HEK293 (cell line): ENCODE data around the gene SPPL2B.

Experiments used
- CTCF ChIA-PET: fragments of 350-600 bp; formaldehyde crosslinking; extraction: SDS; loops from one replicate; lab custom pipeline; 2021; ENCODE audit warnings: antibody characterized with exemption; lab: Yijun Ruan, JAX
- POLR2A ChIA-PET: fragments of 300-600 bp; formaldehyde crosslinking; extraction: SDS; loops from one replicate; lab custom pipeline; 2020; ENCODE audit warnings: antibody characterized with exemption, inconsistent platforms; lab: Yijun Ruan, JAX
- H3K27ac ChIP-seq: fragments of 200-500 bp; sonication (Bioruptor generic); 2 replicates; pipeline ENCODE4 v1.5.1; 2014; ENCODE audit warnings: low read depth, low read length, control low read depth, inconsistent platforms; ENCODE audit errors: extremely low read depth
- H3K36me3 ChIP-seq, 2 experiments: fragments of 200-500 bp in 1 of 2; sonication (Bioruptor generic) in 1 of 2; 1 replicate in 1 of 2; 2 replicates in 1 of 2; pipeline ENCODE4 v1.5.1; 2014 to 2017; ENCODE audit warnings: inconsistent platforms in 2 of 2, low read length in 2 of 2; ENCODE audit not compliant: control insufficient read depth in 2 of 2, insufficient read depth in 1 of 2
- H3K4me1 ChIP-seq: fragments of 200-500 bp; sonication (Bioruptor generic); 2 replicates; pipeline ENCODE4 v1.5.1; 2014; ENCODE audit warnings: mild to moderate bottlenecking, low read length, inconsistent platforms; ENCODE audit not compliant: control insufficient read depth, insufficient read depth
- H3K4me3 ChIP-seq: 2 replicates; pipeline ENCODE4 v1.5.1; 2011; ENCODE audit warnings: low read depth, mild to moderate bottlenecking, control low read depth, low read length, moderate library complexity
- H3K9me3 ChIP-seq: fragments of 200-500 bp; sonication (Bioruptor generic); 2 replicates; pipeline ENCODE4 v1.5.1; 2014; ENCODE audit warnings: low read depth, low read length, inconsistent platforms; ENCODE audit not compliant: control insufficient read depth, insufficient read depth
- GLIS1 ChIP-seq: fragments of 450-650 bp; formaldehyde crosslinking; IDR thresholded peaks from 2 replicates; pipeline ENCODE4 v1.5.1; 2016; ENCODE audit warnings: missing biosample characterization, missing genetic modification characterization
- IKZF3 ChIP-seq: fragments of 450-650 bp; IDR thresholded peaks from 2 replicates; pipeline ENCODE4 v1.5.0; 2018; ENCODE audit warnings: missing biosample characterization, mild to moderate bottlenecking, missing genetic modification characterization, moderate library complexity
- KLF1 ChIP-seq: fragments of 450-650 bp; formaldehyde crosslinking; IDR thresholded peaks from 2 replicates; pipeline ENCODE4 v1.5.1; 2016; ENCODE audit warnings: missing biosample characterization, missing genetic modification characterization
- SP2 ChIP-seq: fragments of 450-650 bp; formaldehyde crosslinking; IDR thresholded peaks from 2 replicates; pipeline ENCODE4 v1.5.1; 2016; ENCODE audit warnings: missing biosample characterization, missing genetic modification characterization
- SP7 ChIP-seq: fragments of 450-650 bp; formaldehyde crosslinking; IDR thresholded peaks from 2 replicates; pipeline ENCODE4 v1.5.1; 2016; ENCODE audit warnings: missing biosample characterization, missing genetic modification characterization
- ZBTB20 ChIP-seq: fragments of 450-650 bp; formaldehyde crosslinking; IDR thresholded peaks from 2 replicates; pipeline ENCODE4 v1.5.1; 2016; ENCODE audit warnings: missing biosample characterization, missing genetic modification characterization
- ZNF221 ChIP-seq: fragments of 450-650 bp; formaldehyde crosslinking; IDR thresholded peaks from 2 replicates; pipeline ENCODE4 v1.5.1; 2017; ENCODE audit warnings: missing biosample characterization, missing genetic modification characterization, borderline replicate concordance
- ZNF530 ChIP-seq: fragments of 450-650 bp; formaldehyde crosslinking; IDR thresholded peaks from 2 replicates; pipeline ENCODE4 v1.5.1; 2016; ENCODE audit warnings: low read depth, missing biosample characterization, missing genetic modification characterization
- ZNF560 ChIP-seq: fragments of 450-650 bp; formaldehyde crosslinking; IDR thresholded peaks from 2 replicates; pipeline ENCODE4 v1.5.1; 2017; ENCODE audit warnings: missing biosample characterization, missing genetic modification characterization, borderline replicate concordance
- ZNF561 ChIP-seq: fragments of 450-650 bp; IDR thresholded peaks from 2 replicates; pipeline ENCODE4 v1.5.1; 2018; ENCODE audit warnings: missing biosample characterization, missing genetic modification characterization, borderline replicate concordance
- ZNF658 ChIP-seq: fragments of 450-650 bp; formaldehyde crosslinking; IDR thresholded peaks from 2 replicates; pipeline ENCODE4; 2016; ENCODE audit warnings: missing biosample characterization, missing genetic modification characterization
- ZNF830 ChIP-seq: fragments of 450-650 bp; IDR thresholded peaks from 2 replicates; pipeline ENCODE4 v1.5.0; 2018; ENCODE audit warnings: missing biosample characterization, missing genetic modification characterization, low read depth, mild to moderate bottlenecking, moderate library complexity
- ZXDB ChIP-seq: fragments of 450-650 bp; formaldehyde crosslinking; IDR thresholded peaks from 2 replicates; pipeline ENCODE4 v1.5.1; 2016; ENCODE audit warnings: missing biosample characterization, missing genetic modification characterization
- TF ChIP-seq, protein P1 (sequence below): fragments of 450-650 bp; formaldehyde crosslinking; IDR thresholded peaks from 2 replicates; pipeline ENCODE4 v1.5.1; 2016; ENCODE audit warnings: missing biosample characterization, missing genetic modification characterization
- TF ChIP-seq, protein P2 (sequence below): fragments of 450-650 bp; formaldehyde crosslinking; IDR thresholded peaks from 2 replicates; pipeline ENCODE4 v1.5.0; 2017; ENCODE audit warnings: missing biosample characterization, missing genetic modification characterization, borderline replicate concordance
- TF ChIP-seq, protein P3 (sequence below): fragments of 450-650 bp; formaldehyde crosslinking; IDR thresholded peaks from 2 replicates; pipeline ENCODE4 v1.5.1; 2016; ENCODE audit warnings: missing biosample characterization, missing genetic modification characterization
- TF ChIP-seq, protein P4 (sequence below): fragments of 450-650 bp; formaldehyde crosslinking; IDR thresholded peaks from 2 replicates; pipeline ENCODE4 v1.5.1; 2016; ENCODE audit warnings: missing biosample characterization, missing genetic modification characterization
- TF ChIP-seq, protein P5 (sequence below): fragments of 450-650 bp; formaldehyde crosslinking; IDR thresholded peaks from 2 replicates; pipeline ENCODE4 v1.5.1; 2016; ENCODE audit warnings: missing biosample characterization, missing genetic modification characterization
- TF ChIP-seq, protein P6 (sequence below): fragments of 450-650 bp; formaldehyde crosslinking; IDR thresholded peaks from 2 replicates; pipeline ENCODE4 v1.5.1; 2016; ENCODE audit warnings: missing biosample characterization, missing genetic modification characterization
- TF ChIP-seq, protein P7 (sequence below): sonication (generic); formaldehyde crosslinking; IDR thresholded peaks from 2 replicates; pipeline ENCODE4 v1.8.1; 2022; ENCODE audit warnings: mild to moderate bottlenecking, moderate library complexity, missing genetic modification reagents
- TF ChIP-seq, protein P8 (sequence below): fragments of 450-650 bp; formaldehyde crosslinking; IDR thresholded peaks from 2 replicates; pipeline ENCODE4 v1.5.1; 2016; ENCODE audit warnings: missing biosample characterization, missing genetic modification characterization

SPPL2B gene

DNA sequence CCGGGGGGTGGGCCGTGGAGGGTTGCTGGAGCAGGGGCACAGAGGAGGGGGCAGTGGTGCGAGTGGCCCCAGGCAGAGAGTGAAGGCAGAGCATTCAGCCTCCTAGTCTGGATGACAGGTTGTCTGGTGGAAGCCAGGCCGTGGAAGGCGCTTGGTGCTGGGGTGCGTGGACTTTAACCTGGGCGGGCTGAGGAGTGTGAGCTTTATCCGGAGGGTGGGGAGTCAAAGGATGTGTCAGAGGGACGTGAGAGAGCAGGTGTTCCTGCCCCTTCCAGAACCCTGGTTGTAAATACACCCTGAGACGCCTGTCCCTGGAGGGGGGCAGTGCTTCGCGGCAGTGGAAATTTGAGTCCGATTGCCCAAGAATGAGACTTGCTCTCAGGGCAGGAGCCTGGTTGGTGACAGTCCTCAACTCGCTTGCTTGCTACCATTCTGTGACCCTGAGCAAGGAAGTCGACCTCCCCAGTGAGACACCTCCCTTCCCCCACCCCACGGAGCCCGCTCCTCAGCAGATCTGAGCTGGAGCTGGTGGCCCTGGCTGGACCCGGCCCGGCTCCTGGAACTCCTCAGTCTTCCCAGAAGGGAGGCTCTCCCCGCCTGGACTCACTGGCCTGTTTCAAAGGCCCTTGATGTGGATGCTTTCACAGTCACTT lies 2.3 kb downstream of the SPPL2B start (continued):
- no peak for TF ChIP-seq ZNF221 (tag by site-specific recombination)
- TF ChIP-seq, protein P1, sequence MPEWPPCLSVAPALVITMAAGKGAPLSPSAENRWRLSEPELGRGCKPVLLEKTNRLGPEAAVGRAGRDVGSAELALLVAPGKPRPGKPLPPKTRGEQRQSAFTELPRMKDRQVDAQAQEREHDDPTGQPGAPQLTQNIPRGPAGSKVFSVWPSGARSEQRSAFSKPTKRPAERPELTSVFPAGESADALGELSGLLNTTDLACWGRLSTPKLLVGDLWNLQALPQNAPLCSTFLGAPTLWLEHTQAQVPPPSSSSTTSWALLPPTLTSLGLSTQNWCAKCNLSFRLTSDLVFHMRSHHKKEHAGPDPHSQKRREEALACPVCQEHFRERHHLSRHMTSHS (tag by site-specific recombination), result no peak
- 0 out of 2 replicates have a peak, but pooled peaks have one; percentile 23 for TF ChIP-seq ZXDB (tag by site-specific recombination)
- TF ChIP-seq SP7 (tag by site-specific recombination), result peak; percentile 33; the same call in 1 of the 2 replicates
- TF ChIP-seq GLIS1 (tag by site-specific recombination), result peak; percentile 51
- TF ChIP-seq, protein P2, sequence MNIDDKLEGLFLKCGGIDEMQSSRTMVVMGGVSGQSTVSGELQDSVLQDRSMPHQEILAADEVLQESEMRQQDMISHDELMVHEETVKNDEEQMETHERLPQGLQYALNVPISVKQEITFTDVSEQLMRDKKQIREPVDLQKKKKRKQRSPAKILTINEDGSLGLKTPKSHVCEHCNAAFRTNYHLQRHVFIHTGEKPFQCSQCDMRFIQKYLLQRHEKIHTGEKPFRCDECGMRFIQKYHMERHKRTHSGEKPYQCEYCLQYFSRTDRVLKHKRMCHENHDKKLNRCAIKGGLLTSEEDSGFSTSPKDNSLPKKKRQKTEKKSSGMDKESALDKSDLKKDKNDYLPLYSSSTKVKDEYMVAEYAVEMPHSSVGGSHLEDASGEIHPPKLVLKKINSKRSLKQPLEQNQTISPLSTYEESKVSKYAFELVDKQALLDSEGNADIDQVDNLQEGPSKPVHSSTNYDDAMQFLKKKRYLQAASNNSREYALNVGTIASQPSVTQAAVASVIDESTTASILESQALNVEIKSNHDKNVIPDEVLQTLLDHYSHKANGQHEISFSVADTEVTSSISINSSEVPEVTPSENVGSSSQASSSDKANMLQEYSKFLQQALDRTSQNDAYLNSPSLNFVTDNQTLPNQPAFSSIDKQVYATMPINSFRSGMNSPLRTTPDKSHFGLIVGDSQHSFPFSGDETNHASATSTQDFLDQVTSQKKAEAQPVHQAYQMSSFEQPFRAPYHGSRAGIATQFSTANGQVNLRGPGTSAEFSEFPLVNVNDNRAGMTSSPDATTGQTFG (tag by site-specific recombination), result no peak
- TF ChIP-seq, protein P3, sequence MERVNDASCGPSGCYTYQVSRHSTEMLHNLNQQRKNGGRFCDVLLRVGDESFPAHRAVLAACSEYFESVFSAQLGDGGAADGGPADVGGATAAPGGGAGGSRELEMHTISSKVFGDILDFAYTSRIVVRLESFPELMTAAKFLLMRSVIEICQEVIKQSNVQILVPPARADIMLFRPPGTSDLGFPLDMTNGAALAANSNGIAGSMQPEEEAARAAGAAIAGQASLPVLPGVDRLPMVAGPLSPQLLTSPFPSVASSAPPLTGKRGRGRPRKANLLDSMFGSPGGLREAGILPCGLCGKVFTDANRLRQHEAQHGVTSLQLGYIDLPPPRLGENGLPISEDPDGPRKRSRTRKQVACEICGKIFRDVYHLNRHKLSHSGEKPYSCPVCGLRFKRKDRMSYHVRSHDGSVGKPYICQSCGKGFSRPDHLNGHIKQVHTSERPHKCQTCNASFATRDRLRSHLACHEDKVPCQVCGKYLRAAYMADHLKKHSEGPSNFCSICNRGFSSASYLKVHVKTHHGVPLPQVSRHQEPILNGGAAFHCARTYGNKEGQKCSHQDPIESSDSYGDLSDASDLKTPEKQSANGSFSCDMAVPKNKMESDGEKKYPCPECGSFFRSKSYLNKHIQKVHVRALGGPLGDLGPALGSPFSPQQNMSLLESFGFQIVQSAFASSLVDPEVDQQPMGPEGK (tag by site-specific recombination), result peak; percentile 54
- TF ChIP-seq KLF1, result peak; percentile 48
- peak; percentile 36 for TF ChIP-seq ZBTB20 (tag by site-specific recombination)
- TF ChIP-seq ZNF658 (tag by site-specific recombination), result no peak
- TF ChIP-seq IKZF3 (tag by site-specific recombination), result 0 out of 2 replicates have a peak, but pooled peaks have one; percentile 26
- TF ChIP-seq, protein P4, sequence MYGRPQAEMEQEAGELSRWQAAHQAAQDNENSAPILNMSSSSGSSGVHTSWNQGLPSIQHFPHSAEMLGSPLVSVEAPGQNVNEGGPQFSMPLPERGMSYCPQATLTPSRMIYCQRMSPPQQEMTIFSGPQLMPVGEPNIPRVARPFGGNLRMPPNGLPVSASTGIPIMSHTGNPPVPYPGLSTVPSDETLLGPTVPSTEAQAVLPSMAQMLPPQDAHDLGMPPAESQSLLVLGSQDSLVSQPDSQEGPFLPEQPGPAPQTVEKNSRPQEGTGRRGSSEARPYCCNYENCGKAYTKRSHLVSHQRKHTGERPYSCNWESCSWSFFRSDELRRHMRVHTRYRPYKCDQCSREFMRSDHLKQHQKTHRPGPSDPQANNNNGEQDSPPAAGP (tag by site-specific recombination), result 0 out of 2 replicates have a peak, but pooled peaks have one; percentile 65
- TF ChIP-seq, protein P5, sequence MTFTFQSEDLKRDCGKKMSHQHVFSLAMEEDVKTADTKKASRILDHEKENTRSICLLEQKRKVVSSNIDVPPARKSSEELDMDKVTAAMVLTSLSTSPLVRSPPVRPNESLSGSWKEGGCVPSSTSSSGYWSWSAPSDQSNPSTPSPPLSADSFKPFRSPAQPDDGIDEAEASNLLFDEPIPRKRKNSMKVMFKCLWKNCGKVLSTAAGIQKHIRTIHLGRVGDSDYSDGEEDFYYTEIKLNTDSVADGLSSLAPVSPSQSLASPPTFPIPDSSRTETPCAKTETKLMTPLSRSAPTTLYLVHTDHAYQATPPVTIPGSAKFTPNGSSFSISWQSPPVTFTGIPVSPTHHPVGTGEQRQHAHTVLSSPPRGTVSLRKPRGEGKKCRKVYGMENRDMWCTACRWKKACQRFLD, result no peak
- TF ChIP-seq SP2 (tag by site-specific recombination), result peak; percentile 42
- TF ChIP-seq, all 188 proteins: peak for 14

DNA sequence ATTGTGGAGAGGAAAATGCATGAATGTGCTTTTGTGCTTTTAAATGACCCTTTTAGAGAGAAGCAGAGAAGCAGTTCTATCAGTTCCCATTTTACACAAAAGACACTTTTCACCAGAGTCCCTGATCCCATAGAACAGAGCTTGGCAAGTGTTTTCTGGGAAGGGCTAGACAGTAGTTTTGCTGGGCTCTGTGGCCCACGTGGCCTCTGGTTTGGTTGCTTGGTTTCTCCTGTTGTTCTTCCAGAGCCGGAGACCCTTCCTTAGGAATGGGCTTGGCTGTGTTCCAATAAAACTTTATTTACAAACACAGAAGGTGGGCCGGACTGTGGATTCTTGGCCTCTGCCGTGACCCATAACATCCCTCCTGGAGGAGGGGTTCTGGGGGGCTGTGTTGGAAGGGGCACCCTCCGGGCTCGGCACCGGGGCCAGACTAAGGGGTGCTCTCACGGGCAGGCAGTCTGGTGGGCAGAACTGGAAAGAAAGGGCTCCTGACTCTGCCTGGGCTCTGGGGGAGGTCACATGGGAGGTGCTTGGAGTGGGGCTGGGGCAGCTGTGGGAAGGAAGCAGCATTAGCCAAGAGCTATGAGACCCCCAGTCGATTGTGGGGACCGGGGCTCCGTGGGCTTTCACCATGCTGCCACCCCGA lies 3.2 kb downstream of the SPPL2B start:
- no peak overlapping the region for H3K4me3 ChIP-seq
- H3K9me3 ChIP-seq, result no peaks in the 10 kb centered on the region
- H3K36me3 ChIP-seq, result peaks cover 0 to 12% of the 10 kb centered on the region in 2 experiments; a peak in 1 of 3 replicates
- H3K27ac ChIP-seq, result peak overlapping the region; percentile 12
- ChIA-PET CTCF (no interaction called here), POLR2A (no interaction called here)
- peaks cover 14% of the 10 kb centered on the region for H3K4me1 ChIP-seq
- TF ChIP-seq ZNF560, result no peak
- peak; percentile 5; the same call in 1 of the 2 replicates for TF ChIP-seq GLIS1 (tag by site-specific recombination)
- TF ChIP-seq, protein P6, sequence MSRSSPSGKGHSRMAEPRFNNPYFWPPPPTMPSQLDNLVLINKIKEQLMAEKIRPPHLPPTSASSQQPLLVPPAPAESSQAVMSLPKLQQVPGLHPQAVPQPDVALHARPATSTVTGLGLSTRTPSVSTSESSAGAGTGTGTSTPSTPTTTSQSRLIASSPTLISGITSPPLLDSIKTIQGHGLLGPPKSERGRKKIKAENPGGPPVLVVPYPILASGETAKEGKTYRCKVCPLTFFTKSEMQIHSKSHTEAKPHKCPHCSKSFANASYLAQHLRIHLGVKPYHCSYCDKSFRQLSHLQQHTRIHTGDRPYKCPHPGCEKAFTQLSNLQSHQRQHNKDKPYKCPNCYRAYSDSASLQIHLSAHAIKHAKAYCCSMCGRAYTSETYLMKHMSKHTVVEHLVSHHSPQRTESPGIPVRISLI (tag by site-specific recombination), result no peak
- TF ChIP-seq, protein P7, sequence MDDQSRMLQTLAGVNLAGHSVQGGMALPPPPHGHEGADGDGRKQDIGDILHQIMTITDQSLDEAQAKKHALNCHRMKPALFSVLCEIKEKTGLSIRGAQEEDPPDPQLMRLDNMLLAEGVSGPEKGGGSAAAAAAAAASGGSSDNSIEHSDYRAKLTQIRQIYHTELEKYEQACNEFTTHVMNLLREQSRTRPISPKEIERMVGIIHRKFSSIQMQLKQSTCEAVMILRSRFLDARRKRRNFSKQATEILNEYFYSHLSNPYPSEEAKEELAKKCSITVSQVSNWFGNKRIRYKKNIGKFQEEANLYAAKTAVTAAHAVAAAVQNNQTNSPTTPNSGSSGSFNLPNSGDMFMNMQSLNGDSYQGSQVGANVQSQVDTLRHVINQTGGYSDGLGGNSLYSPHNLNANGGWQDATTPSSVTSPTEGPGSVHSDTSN (CRISPR knock-in tag), result no peak
- TF ChIP-seq ZNF830, result no peak
- peak; percentile 77 for TF ChIP-seq IKZF3 (tag by site-specific recombination)
- TF ChIP-seq ZNF561 (tag by site-specific recombination), result no peak
- TF ChIP-seq, protein P8, sequence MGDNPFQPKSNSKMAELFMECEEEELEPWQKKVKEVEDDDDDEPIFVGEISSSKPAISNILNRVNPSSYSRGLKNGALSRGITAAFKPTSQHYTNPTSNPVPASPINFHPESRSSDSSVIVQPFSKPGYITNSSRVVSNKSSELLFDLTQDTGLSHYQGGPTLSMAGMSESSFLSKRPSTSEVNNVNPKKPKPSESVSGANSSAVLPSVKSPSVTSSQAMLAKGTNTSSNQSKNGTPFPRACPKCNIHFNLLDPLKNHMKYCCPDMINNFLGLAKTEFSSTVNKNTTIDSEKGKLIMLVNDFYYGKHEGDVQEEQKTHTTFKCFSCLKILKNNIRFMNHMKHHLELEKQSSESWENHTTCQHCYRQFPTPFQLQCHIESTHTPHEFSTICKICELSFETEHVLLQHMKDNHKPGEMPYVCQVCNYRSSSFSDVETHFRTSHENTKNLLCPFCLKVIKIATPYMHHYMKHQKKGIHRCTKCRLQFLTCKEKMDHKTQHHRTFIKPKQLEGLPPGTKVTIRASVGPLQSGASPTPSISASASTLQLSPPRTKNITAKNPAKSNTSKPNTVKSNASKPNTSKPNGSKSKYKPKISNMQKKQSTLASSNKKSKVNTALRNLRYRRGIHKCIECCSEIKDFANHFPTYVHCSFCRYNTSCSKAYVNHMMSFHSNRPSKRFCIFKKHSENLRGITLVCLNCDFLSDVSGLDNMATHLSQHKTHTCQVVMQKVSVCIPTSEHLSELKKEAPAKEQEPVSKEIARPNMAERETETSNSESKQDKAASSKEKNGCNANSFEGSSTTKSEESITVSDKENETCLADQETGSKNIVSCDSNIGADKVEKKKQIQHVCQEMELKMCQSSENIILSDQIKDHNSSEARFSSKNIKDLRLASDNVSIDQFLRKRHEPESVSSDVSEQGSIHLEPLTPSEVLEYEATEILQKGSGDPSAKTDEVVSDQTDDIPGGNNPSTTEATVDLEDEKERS, result no peak
- no peak for TF ChIP-seq ZNF530
